ENCODE results near the gene MOCS1.

- TF ChIP-seq CTCF (conservative IDR thresholded peaks at IDR 0.05 in 1 of 2, IDR thresholded peaks at IDR 0.05 in 1 of 2; ENCODE audit: low read depth in 1 of 2, low read length in 2 of 2) (no peak), EZH2 (IDR thresholded peaks at IDR 0.05; ENCODE audit: low read length, missing control alignments) (no peak)
Observed at GRCh38 chr6:39906318-39906761, 27.9 kb downstream of the MOCS1 start.
